ENCODE data around the gene PAQR9. TPM values are rescaled to one million over a fixed set of nuclear protein-coding genes. Genes with fewer than 3 reads are reported as not detected.

The PAQR9 gene
- total RNA-seq, 2 experiments from 2014 or later = not detected

DNA sequence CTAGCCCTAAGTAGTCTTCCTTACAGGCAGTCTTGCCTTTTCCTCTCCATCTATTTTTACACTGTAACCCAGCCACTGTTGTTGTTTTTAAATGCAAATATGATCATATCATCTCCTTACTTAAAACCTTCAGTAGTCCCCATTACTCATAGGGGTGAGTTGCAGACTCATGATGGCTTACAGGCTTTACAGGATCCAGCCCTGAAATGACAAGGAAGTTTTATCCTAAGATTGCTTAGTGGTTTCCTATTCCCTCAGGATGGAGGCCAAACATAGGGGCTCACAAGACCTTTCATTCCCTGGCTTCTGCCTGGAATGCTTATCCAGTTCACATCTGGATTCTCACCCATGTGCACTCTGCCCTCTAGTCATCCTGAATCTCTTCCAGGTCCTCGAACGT lies 46.9 kb downstream of the PAQR9 start:
- ChIA-PET CTCF (ENCODE audit: unreplicated experiment) (no interaction called here), POLR2A (no interaction called here)
- no peak overlapping the region for H3K4me2 ChIP-seq (ENCODE audit: low read length)
- no peak overlapping the region for H2AFZ ChIP-seq (ENCODE audit: low read length)
- no peaks in the 10 kb centered on the region for H3K9me3 ChIP-seq (ENCODE audit: low read length)
- intact Hi-C loops (cut with micrococcal nuclease; ENCODE audit: unreplicated experiment) = no loop called here
- H3K9me2 ChIP-seq (ENCODE audit: insufficient read depth, low read length) = no peaks in the 10 kb centered on the region
- H4K20me1 ChIP-seq (ENCODE audit: insufficient read depth, low read length) = no peaks in the 10 kb centered on the region
- H3K36me3 ChIP-seq (ENCODE audit: insufficient read depth, low read length) = no peaks in the 10 kb centered on the region
- no peak overlapping the region for H3K4me3 ChIP-seq (ENCODE audit: low read depth, low read length, poor library complexity, severe bottlenecking)
- H3K4me1 ChIP-seq (ENCODE audit: insufficient read depth, low read length, poor library complexity, severe bottlenecking) = no peaks in the 10 kb centered on the region
- no peaks in the 10 kb centered on the region for H3K79me2 ChIP-seq (ENCODE audit: insufficient read depth, low read depth, low read length)
- BruUV-seq (replicated peaks) = no TSS peak
- TF ChIP-seq, protein P1, sequence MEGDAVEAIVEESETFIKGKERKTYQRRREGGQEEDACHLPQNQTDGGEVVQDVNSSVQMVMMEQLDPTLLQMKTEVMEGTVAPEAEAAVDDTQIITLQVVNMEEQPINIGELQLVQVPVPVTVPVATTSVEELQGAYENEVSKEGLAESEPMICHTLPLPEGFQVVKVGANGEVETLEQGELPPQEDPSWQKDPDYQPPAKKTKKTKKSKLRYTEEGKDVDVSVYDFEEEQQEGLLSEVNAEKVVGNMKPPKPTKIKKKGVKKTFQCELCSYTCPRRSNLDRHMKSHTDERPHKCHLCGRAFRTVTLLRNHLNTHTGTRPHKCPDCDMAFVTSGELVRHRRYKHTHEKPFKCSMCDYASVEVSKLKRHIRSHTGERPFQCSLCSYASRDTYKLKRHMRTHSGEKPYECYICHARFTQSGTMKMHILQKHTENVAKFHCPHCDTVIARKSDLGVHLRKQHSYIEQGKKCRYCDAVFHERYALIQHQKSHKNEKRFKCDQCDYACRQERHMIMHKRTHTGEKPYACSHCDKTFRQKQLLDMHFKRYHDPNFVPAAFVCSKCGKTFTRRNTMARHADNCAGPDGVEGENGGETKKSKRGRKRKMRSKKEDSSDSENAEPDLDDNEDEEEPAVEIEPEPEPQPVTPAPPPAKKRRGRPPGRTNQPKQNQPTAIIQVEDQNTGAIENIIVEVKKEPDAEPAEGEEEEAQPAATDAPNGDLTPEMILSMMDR (conservative IDR thresholded peaks at IDR 0.05; ENCODE audit: low read length) = no peak
- TF ChIP-seq EZH2phosphoT487 (IDR thresholded peaks at IDR 0.05; ENCODE audit: borderline replicate concordance, low read depth, low read length) = no peak
- DNase-seq (ENCODE audit: low spot score) = no peak
- no peak overlapping the region for H3K27ac ChIP-seq (ENCODE audit: low read depth, low read length, poor library complexity, severe bottlenecking)

DNA sequence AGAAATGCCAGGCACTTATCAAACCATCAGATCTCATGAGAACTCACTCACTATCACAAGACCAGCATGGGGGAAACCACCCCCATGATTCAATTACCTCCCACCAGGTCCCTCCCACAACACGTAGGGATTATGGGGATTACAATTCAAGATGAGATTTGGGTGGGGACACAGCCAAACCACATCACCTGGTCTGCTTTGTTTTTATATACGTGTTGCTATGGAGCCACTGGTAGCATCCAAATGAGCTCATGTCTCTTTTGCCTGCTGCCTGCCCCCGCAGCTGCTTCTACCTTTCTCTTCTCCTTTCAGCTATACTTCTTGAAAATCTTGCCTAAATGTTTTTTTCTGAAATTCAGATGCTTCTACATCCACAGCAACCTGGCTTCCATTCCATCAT lies 47.8 kb downstream of the PAQR9 start:
- Histone ChIP-seq H3K36me3 (ENCODE audit: insufficient read depth, low read length) (no peaks in the 10 kb centered on the region), H3K4me1 (ENCODE audit: insufficient read depth, low read length, poor library complexity, severe bottlenecking) (no peaks in the 10 kb centered on the region), H3K9me2 (ENCODE audit: insufficient read depth, low read length) (no peaks in the 10 kb centered on the region), H3K79me2 (ENCODE audit: insufficient read depth, low read depth, low read length) (no peaks in the 10 kb centered on the region), H3K9me3 (ENCODE audit: low read length) (no peaks in the 10 kb centered on the region), H3K27ac (ENCODE audit: low read depth, low read length, poor library complexity, severe bottlenecking) (no peak overlapping the region), H3K4me2 (ENCODE audit: low read length) (no peak overlapping the region), H3K4me3 (ENCODE audit: low read depth, low read length, poor library complexity, severe bottlenecking) (no peak overlapping the region), H2AFZ (ENCODE audit: low read length) (no peak overlapping the region), H4K20me1 (ENCODE audit: insufficient read depth, low read length) (no peaks in the 10 kb centered on the region)
- BruUV-seq (replicated peaks) = no TSS peak
- TF ChIP-seq, protein P1 (conservative IDR thresholded peaks at IDR 0.05; ENCODE audit: low read length) = no peak
- TF ChIP-seq EZH2phosphoT487 (IDR thresholded peaks at IDR 0.05; ENCODE audit: borderline replicate concordance, low read depth, low read length) = no peak
- intact Hi-C loops (cut with micrococcal nuclease; ENCODE audit: unreplicated experiment) = no loop called here
- POLR2A ChIA-PET = interaction anchor here (0.6 kb wide), 1 partner anchor 822 kb away, joined by 3 read pairs; no protein-coding TSS in a partner anchor
- CTCF ChIA-PET (ENCODE audit: unreplicated experiment) = no interaction called here
- DNase-seq (ENCODE audit: low spot score) = no peak

DNA sequence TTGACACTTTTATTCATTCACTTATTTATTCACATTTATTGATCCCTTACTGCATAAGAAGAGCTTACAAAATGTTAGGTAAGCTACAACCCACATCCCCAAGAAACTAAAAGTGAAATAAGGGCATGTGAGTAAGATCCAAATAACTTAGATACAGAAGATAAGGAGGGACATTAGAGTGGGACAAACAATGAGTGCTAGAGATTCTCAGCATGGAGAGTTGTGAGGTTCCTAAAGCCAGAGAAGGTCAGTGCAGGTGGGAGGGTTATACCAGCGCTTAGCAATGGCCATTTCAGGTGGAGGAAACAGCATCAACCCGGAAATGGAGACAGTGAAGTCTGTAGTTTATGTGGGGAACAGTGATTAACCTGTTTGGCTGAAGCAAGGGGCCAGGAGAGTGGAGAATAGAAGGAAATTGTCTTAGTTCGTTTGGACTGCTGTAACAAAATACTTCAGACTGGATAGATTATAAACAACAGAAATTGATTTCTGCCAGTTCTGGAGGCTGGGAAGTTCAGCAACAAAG lies 49.1 kb downstream of the PAQR9 start:
- no peak overlapping the region for H3K4me3 ChIP-seq (ENCODE audit: low read depth, low read length, poor library complexity, severe bottlenecking)
- no peak for TF ChIP-seq EZH2phosphoT487 (IDR thresholded peaks at IDR 0.05; ENCODE audit: borderline replicate concordance, low read depth, low read length)
- TF ChIP-seq, protein P1 (conservative IDR thresholded peaks at IDR 0.05; ENCODE audit: low read length) = no peak
- BruUV-seq (replicated peaks) = no TSS peak
- no peaks in the 10 kb centered on the region for H3K9me2 ChIP-seq (ENCODE audit: insufficient read depth, low read length)
- no peaks in the 10 kb centered on the region for H4K20me1 ChIP-seq (ENCODE audit: insufficient read depth, low read length)
- ChIA-PET CTCF (ENCODE audit: unreplicated experiment) (no interaction called here), POLR2A (interaction anchor here (0.5 to 0.6 kb wide), 2 partner anchors 49 to 1070 kb away, joined by 3 to 4 read pairs; partner anchors contain the start of gene PAQR9)
- no peaks in the 10 kb centered on the region for H3K36me3 ChIP-seq (ENCODE audit: insufficient read depth, low read length)
- no peaks in the 10 kb centered on the region for H3K4me1 ChIP-seq (ENCODE audit: insufficient read depth, low read length, poor library complexity, severe bottlenecking)
- no peak overlapping the region for H3K27ac ChIP-seq (ENCODE audit: low read depth, low read length, poor library complexity, severe bottlenecking)
- no peak for DNase-seq (ENCODE audit: low spot score)
- intact Hi-C loops (cut with micrococcal nuclease; ENCODE audit: unreplicated experiment) = no loop called here
- H3K9me3 ChIP-seq (ENCODE audit: low read length) = no peaks in the 10 kb centered on the region
- H3K4me2 ChIP-seq (ENCODE audit: low read length) = no peak overlapping the region
- no peak overlapping the region for H2AFZ ChIP-seq (ENCODE audit: low read length)
- no peaks in the 10 kb centered on the region for H3K79me2 ChIP-seq (ENCODE audit: insufficient read depth, low read depth, low read length)
